Activated CD4-positive, alpha-beta memory T cell treated with anti-CD3 and anti-CD28 coated beads for 36 hours (primary cell): Measurements from ENCODE around the gene TCERG1L. TPM values are rescaled to one million over a fixed set of nuclear protein-coding genes. Genes with fewer than 3 reads are reported as not detected.
"Not testable (repeated sequence)": the region's sequence is repeated elsewhere in the genome, so short reads cannot be mapped to it uniquely, and the experiment has no call there.

ENCODE experiments used
- CTCF ChIA-PET: fragments of 350-600 bp; sonication (Branson Sonifier 250); formaldehyde crosslinking; loops from one replicate; lab custom pipeline; 2021; ENCODE audit warnings: antibody characterized with exemption, inconsistent platforms; lab: Charles Lee
- POLR2A ChIA-PET: fragments of 350-600 bp; sonication (Branson Sonifier 250); formaldehyde crosslinking; loops from one replicate; lab custom pipeline; 2021; ENCODE audit warnings: antibody characterized with exemption; lab: Charles Lee
- DNase-seq: peaks from one replicate; pipeline ENCODE4 v3.0.0-alpha.2; 2020
- H3K27ac Mint-ChIP-seq: one replicate; pipeline ENCODE4 v1.8.0; 2021; ENCODE audit warnings: mixed read lengths
- H3K27me3 Mint-ChIP-seq: one replicate; pipeline ENCODE4 v1.8.0; 2021; ENCODE audit warnings: mixed read lengths
- H3K36me3 Mint-ChIP-seq: one replicate; pipeline ENCODE4 v1.8.0; 2021; ENCODE audit warnings: mixed read lengths
- H3K4me1 Mint-ChIP-seq: one replicate; pipeline ENCODE4 v1.8.0; 2021; ENCODE audit warnings: low read depth, mixed read lengths
- H3K4me3 Mint-ChIP-seq: one replicate; pipeline ENCODE4 v1.8.0; 2021; ENCODE audit warnings: mild to moderate bottlenecking, mixed read lengths
- H3K9me3 Mint-ChIP-seq: one replicate; pipeline ENCODE4 v1.8.0; 2021; ENCODE audit warnings: mixed read lengths
- intact Hi-C: fragments of 100-400 bp; cut with micrococcal nuclease; formaldehyde crosslinking; loops from one replicate; pipeline ENCODE4 v1.15.1; 2023
- total RNA-seq, 2 experiments: library from RNA; stranded (reverse); gene quantifications; one replicate each; pipeline ENCODE4 v1.2.3, GENCODE V29; 2021

Gene TCERG1L
- total RNA-seq, 2 experiments from 2014 or later, result not detected

DNA sequence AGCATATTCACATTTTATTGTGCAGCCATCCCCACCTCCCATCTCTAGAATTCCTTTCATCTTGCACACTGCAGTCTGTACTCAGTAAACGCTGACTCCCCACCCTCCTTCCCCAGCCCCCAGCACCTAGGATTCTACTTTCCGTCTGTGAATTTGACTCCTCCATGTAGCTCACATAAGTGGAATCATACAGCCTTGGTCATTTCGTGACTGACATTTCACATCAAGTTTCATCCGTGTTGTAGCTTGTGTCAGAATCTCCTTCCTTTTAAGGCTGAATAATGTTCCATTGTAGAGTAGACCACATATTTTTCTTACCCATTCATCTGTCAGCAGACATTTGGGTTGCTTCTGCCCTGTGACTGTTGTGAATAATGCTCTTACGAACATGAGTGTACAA lies 26.2 kb upstream of the TCERG1L start:
- no peak overlapping the region for H3K27ac Mint-ChIP-seq
- no peaks in the 10 kb centered on the region for H3K4me1 Mint-ChIP-seq
- no peaks in the 10 kb centered on the region for H3K9me3 Mint-ChIP-seq
- H3K27me3 Mint-ChIP-seq, result no peaks in the 10 kb centered on the region
- H3K36me3 Mint-ChIP-seq, result no peaks in the 10 kb centered on the region
- no peak for DNase-seq
- intact Hi-C loops, result no loop called here
- ChIA-PET CTCF (no interaction called here), POLR2A (no interaction called here)
- H3K4me3 Mint-ChIP-seq, result no peak overlapping the region

GRCh38 chr10:131332821-131333220 lies 21.3 kb upstream of the TCERG1L start:
- Mint-ChIP-seq H3K9me3 (peaks cover 2% of the 10 kb centered on the region), H3K27me3 (no peaks in the 10 kb centered on the region), H3K27ac (no peak overlapping the region), H3K36me3 (no peaks in the 10 kb centered on the region), H3K4me3 (no peak overlapping the region), H3K4me1 (no peaks in the 10 kb centered on the region)
- no peak for DNase-seq
- ChIA-PET CTCF (no interaction called here), POLR2A (no interaction called here)
- intact Hi-C loops, result no loop called here

GRCh38 chr10:131323880-131324279 lies 12.4 kb upstream of the TCERG1L start:
- Mint-ChIP-seq H3K27me3 (peaks cover 8% of the 10 kb centered on the region), H3K9me3 (peaks cover 2% of the 10 kb centered on the region), H3K4me1 (no peaks in the 10 kb centered on the region), H3K27ac (no peak overlapping the region), H3K36me3 (no peaks in the 10 kb centered on the region), H3K4me3 (no peak overlapping the region)
- ChIA-PET POLR2A (no interaction called here), CTCF (no interaction called here)
- intact Hi-C loops, result no loop called here
- DNase-seq, result no peak

DNA sequence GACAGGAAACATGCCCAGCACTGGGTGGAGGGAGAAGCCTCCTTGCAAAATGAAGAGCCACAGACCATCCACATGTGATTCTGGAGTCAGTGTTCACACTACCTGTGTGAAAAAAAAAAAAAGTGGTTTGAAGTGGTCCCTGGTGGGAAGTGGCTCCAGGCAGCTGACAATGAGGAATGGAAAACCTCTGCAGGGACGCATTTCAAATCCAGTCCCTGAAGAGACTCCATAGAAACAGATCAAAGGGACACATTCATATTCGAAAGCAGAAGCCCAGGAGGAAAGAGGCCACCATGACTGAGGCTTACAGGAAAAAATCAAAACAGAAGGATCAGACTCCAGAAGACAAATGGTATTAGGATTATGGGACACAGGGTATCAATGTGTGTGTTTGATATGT lies 11.5 kb upstream of the TCERG1L start:
- no peaks in the 10 kb centered on the region for H3K9me3 Mint-ChIP-seq
- POLR2A ChIA-PET, result no interaction called here
- DNase-seq, result no peak
- H3K4me1 Mint-ChIP-seq, result no peaks in the 10 kb centered on the region
- CTCF ChIA-PET, result no interaction called here
- no peak overlapping the region for H3K4me3 Mint-ChIP-seq
- H3K36me3 Mint-ChIP-seq, result no peaks in the 10 kb centered on the region
- no peak overlapping the region for H3K27ac Mint-ChIP-seq
- intact Hi-C loops, result no loop called here
- H3K27me3 Mint-ChIP-seq, result peaks cover 8% of the 10 kb centered on the region

DNA sequence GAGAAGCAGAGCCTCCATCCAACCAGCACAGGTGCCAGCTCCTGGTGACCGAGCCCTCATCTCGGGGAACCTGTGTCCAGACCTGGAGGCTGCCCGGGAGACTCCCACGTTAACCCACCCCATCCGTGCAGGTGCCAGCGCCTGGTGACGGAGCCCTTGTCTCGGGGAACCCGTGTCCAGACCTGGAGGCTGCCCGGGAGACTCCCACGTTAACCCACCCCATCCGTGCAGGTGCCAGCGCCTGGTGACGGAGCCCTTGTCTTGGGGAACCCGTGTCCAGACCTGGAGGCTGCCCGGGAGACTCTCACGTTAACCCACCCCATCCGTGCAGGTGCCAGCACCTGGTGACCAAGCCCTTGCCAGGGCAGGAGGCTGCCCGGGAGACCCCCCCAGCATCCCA lies 11.1 kb upstream of the TCERG1L start:
- H3K27ac Mint-ChIP-seq, H3K4me1 Mint-ChIP-seq, intact Hi-C loops, DNase-seq, POLR2A ChIA-PET, H3K36me3 Mint-ChIP-seq, H3K4me3 Mint-ChIP-seq, H3K27me3 Mint-ChIP-seq, H3K9me3 Mint-ChIP-seq, CTCF ChIA-PET: not testable (repeated sequence)

DNA sequence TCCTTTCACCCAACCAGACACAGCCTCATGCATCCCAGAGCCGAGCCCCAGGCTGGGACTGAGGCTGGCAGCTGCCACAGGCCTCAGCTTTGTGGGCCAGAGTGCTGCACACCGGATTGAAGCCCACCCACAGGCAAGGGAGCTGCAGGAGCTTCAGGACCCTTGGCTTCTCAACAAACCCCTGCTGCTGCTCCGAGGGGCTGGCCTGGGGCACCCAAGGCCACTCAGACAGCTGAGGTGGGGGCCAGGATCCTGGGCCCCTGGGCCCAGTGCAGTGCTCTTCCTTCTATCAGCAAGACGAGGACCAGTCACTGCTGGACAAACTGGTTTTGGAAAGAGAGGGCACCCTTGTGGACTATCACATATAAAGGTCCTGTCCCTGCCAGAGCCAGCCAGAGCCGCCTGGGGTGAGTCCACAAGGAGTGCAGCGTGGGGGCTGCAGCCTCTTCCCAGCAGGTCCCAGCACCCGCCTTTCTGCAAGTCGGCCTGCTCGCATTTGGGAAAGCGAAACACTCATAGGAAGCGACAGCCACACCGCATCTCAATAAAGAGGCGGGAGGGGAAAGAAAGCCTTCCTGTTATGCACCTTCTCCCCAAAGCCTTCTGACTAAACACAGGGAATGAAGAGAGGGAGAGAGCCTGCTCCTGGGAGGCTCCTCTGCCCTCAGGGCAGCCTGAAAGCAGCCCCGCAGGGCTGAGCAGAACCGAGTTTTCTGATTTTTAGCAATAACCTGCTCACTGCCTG lies 9.5 kb upstream of the TCERG1L start:
- H3K4me3 Mint-ChIP-seq, result no peak overlapping the region
- peaks cover 11% of the 10 kb centered on the region for H3K27me3 Mint-ChIP-seq
- H3K36me3 Mint-ChIP-seq, result no peaks in the 10 kb centered on the region
- ChIA-PET POLR2A (no interaction called here), CTCF (no interaction called here)
- no peak for DNase-seq
- no peaks in the 10 kb centered on the region for H3K4me1 Mint-ChIP-seq
- no peak overlapping the region for H3K27ac Mint-ChIP-seq
- intact Hi-C loops, result no loop called here
- no peaks in the 10 kb centered on the region for H3K9me3 Mint-ChIP-seq

DNA sequence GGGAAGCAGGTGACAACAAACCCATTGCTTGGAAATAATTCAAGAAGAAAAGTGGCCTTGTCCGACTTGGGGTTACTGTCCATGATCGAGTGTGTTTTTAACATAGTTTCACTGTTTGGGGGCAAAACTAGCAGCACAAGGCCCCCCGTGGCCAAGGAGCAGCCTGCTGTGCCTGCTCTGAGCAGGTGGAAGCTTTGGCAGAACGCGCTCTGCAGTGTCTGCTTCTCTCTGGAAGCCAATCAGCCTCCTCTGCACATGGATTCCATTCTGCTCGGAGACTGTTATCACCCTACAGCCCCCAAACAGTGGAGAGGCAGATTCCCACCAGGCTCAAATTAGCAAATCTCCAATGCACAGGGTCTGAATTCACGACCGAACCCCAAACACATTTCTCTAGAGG lies 7.3 kb upstream of the TCERG1L start:
- Mint-ChIP-seq H3K36me3 (no peaks in the 10 kb centered on the region), H3K4me1 (peaks cover 3% of the 10 kb centered on the region), H3K27me3 (peaks cover 21% of the 10 kb centered on the region), H3K4me3 (no peak overlapping the region), H3K9me3 (no peaks in the 10 kb centered on the region), H3K27ac (no peak overlapping the region)
- ChIA-PET CTCF (no interaction called here), POLR2A (no interaction called here)
- no peak for DNase-seq
- intact Hi-C loops, result no loop called here

- Mint-ChIP-seq H3K4me3 (no peak overlapping the region), H3K27me3 (peaks cover 23% of the 10 kb centered on the region), H3K9me3 (no peaks in the 10 kb centered on the region), H3K36me3 (no peaks in the 10 kb centered on the region), H3K27ac (no peak overlapping the region), H3K4me1 (peaks cover 3% of the 10 kb centered on the region)
- intact Hi-C loops, result no loop called here
- DNase-seq, result no peak
- POLR2A ChIA-PET, result no interaction called here
- CTCF ChIA-PET, result no interaction called here
These were observed 6.8 kb upstream of the TCERG1L start for GRCh38 chr10:131318291-131318690.

GRCh38 chr10:131316321-131317075 lies 5.0 kb upstream of the TCERG1L start:
- no peaks in the 10 kb centered on the region for H3K36me3 Mint-ChIP-seq
- POLR2A ChIA-PET, result no interaction called here
- CTCF ChIA-PET, result no interaction called here
- intact Hi-C loops, result no loop called here
- peaks cover 3% of the 10 kb centered on the region for H3K4me1 Mint-ChIP-seq
- no peak overlapping the region for H3K4me3 Mint-ChIP-seq
- peaks cover 24% of the 10 kb centered on the region for H3K27me3 Mint-ChIP-seq
- no peaks in the 10 kb centered on the region for H3K9me3 Mint-ChIP-seq
- DNase-seq, result no peak
- H3K27ac Mint-ChIP-seq, result no peak overlapping the region

- peaks cover 7% of the 10 kb centered on the region for H3K4me1 Mint-ChIP-seq
- no peaks in the 10 kb centered on the region for H3K9me3 Mint-ChIP-seq
- DNase-seq, result no peak
- H3K27ac Mint-ChIP-seq, result no peak overlapping the region
- ChIA-PET CTCF (no interaction called here), POLR2A (no interaction called here)
- intact Hi-C loops, result no loop called here
- H3K4me3 Mint-ChIP-seq, result no peak overlapping the region
- H3K27me3 Mint-ChIP-seq, result peaks cover 27% of the 10 kb centered on the region
- no peaks in the 10 kb centered on the region for H3K36me3 Mint-ChIP-seq
These were observed 3.8 kb upstream of the TCERG1L start for GRCh38 chr10:131315344-131315743.

- no peaks in the 10 kb centered on the region for H3K36me3 Mint-ChIP-seq
These were observed 3.3 kb upstream of the TCERG1L start for GRCh38 chr10:131314799-131315198.

GRCh38 chr10:131314148-131314547 lies 2.6 kb upstream of the TCERG1L start:
- intact Hi-C loops, result no loop called here
- ChIA-PET CTCF (no interaction called here), POLR2A (no interaction called here)
- DNase-seq, result no peak
- Mint-ChIP-seq H3K27me3 (peaks cover 31% of the 10 kb centered on the region), H3K4me1 (peaks cover 9% of the 10 kb centered on the region), H3K36me3 (no peaks in the 10 kb centered on the region), H3K27ac (no peak overlapping the region), H3K4me3 (no peak overlapping the region), H3K9me3 (no peaks in the 10 kb centered on the region)

More at GRCh38 chr10:131314799-131315198, 3.3 kb upstream of the TCERG1L start:
- peaks cover 30% of the 10 kb centered on the region for H3K27me3 Mint-ChIP-seq
- H3K4me1 Mint-ChIP-seq, result peaks cover 9% of the 10 kb centered on the region
- DNase-seq, result no peak
- intact Hi-C loops, result no loop called here
- CTCF ChIA-PET, result no interaction called here
- H3K4me3 Mint-ChIP-seq, result no peak overlapping the region
- POLR2A ChIA-PET, result no interaction called here
- no peak overlapping the region for H3K27ac Mint-ChIP-seq
- H3K9me3 Mint-ChIP-seq, result no peaks in the 10 kb centered on the region

DNA sequence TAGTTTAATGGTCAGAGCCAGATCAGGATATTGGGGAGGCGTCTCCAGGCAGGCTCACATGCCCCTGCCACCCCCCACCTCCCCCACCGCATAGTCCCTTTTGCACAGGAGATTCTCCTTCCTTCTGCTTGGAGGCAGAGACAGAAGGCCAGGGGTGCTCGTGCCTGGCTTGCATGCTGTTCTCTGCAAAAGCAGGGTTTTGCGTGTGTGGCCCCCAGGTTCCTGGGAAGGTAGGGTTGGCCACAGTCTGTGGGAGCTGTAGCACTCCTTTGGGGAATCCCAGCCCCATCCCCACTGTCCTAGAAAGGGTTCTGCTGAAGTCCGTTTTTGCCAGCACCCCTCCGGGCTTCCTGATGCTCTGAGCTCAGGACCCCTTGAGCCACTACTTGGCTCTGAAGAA lies 1.9 kb upstream of the TCERG1L start:
- Mint-ChIP-seq H3K27me3 (peaks cover 36% of the 10 kb centered on the region), H3K27ac (no peak overlapping the region), H3K4me3 (no peak overlapping the region), H3K9me3 (no peaks in the 10 kb centered on the region), H3K36me3 (no peaks in the 10 kb centered on the region), H3K4me1 (peaks cover 9% of the 10 kb centered on the region)
- ChIA-PET POLR2A (no interaction called here), CTCF (no interaction called here)
- DNase-seq, result no peak
- intact Hi-C loops, result no loop called here
